ENCODE measurements around the gene MYO1E.

MYO1E gene

GRCh38 chr15:59197454-59197853 is 175.2 kb downstream of the MYO1E start:
- H3K4me3 ChIP-seq (ENCODE audit: low read depth, low read length), result no peak overlapping the region
- TF ChIP-seq, protein P1, sequence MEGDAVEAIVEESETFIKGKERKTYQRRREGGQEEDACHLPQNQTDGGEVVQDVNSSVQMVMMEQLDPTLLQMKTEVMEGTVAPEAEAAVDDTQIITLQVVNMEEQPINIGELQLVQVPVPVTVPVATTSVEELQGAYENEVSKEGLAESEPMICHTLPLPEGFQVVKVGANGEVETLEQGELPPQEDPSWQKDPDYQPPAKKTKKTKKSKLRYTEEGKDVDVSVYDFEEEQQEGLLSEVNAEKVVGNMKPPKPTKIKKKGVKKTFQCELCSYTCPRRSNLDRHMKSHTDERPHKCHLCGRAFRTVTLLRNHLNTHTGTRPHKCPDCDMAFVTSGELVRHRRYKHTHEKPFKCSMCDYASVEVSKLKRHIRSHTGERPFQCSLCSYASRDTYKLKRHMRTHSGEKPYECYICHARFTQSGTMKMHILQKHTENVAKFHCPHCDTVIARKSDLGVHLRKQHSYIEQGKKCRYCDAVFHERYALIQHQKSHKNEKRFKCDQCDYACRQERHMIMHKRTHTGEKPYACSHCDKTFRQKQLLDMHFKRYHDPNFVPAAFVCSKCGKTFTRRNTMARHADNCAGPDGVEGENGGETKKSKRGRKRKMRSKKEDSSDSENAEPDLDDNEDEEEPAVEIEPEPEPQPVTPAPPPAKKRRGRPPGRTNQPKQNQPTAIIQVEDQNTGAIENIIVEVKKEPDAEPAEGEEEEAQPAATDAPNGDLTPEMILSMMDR (IDR thresholded peaks at IDR 0.05; ENCODE audit: borderline replicate concordance, insufficient read depth, low read depth, low read length), result no peak

DNA sequence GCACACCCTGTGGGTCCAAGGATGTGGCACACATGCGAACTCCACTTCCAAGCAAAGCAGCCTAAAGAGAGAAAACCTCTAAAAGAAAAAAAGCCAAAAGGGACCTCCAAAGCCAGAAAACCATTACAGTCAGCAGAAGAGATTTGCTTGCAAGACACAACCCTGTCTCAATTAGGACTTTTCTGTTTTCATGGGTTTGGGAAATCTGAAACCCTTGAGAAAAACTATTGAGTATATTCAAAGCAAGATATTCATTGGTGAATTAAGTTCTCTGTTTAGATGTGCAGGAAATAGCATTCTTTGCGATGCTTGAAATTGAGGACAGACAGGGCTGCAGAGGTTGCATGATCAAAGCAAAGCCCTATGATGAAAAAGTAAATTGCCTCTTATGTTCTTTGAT is 176.3 kb downstream of the MYO1E start:
- TF ChIP-seq, protein P1 (IDR thresholded peaks at IDR 0.05; ENCODE audit: borderline replicate concordance, insufficient read depth, low read depth, low read length), result no peak

GRCh38 chr15:59194639-59195325 is 177.9 kb downstream of the MYO1E start:
- H3K4me3 ChIP-seq (ENCODE audit: low read depth, low read length), result no peak overlapping the region

More for the DNA sequence above, 176.3 kb downstream of the MYO1E start:
- H3K4me3 ChIP-seq (ENCODE audit: low read depth, low read length), result no peak overlapping the region

GRCh38 chr15:59191855-59192237 is 180.8 kb downstream of the MYO1E start:
- no peak overlapping the region for H3K4me3 ChIP-seq (ENCODE audit: low read depth, low read length)
- TF ChIP-seq, protein P1 (IDR thresholded peaks at IDR 0.05; ENCODE audit: borderline replicate concordance, insufficient read depth, low read depth, low read length), result no peak

More at GRCh38 chr15:59194639-59195325, 177.9 kb downstream of the MYO1E start:
- TF ChIP-seq, protein P1 (IDR thresholded peaks at IDR 0.05; ENCODE audit: borderline replicate concordance, insufficient read depth, low read depth, low read length), result no peak

- TF ChIP-seq, protein P1 (IDR thresholded peaks at IDR 0.05; ENCODE audit: borderline replicate concordance, insufficient read depth, low read depth, low read length), result no peak
Observed at GRCh38 chr15:59190291-59190690, 182.4 kb downstream of the MYO1E start.

GRCh38 chr15:59189241-59189640 is 183.4 kb downstream of the MYO1E start:
- TF ChIP-seq, protein P1 (IDR thresholded peaks at IDR 0.05; ENCODE audit: borderline replicate concordance, insufficient read depth, low read depth, low read length), result no peak
- H3K4me3 ChIP-seq (ENCODE audit: low read depth, low read length), result no peak overlapping the region

More at GRCh38 chr15:59190291-59190690, 182.4 kb downstream of the MYO1E start:
- H3K4me3 ChIP-seq (ENCODE audit: low read depth, low read length), result no peak overlapping the region

DNA sequence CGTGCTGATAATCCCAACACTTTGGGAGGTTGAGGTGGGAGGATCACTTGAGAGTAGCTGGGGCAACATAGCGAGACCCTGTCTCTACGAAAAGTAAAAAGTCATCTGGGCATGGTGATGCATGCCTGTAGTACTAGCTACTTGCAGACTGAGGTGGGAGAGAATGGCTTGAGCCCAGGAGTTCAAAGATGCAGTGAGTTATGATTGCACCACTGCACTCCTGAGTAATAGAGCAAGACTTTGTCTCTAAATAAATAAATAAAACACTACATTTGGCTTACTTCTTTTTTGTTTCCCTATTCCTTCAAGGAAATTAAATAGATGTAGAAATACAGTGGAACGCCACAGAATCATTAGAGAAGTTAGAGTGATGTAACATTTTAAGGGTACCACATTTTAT is 186.2 kb downstream of the MYO1E start:
- TF ChIP-seq, protein P1 (IDR thresholded peaks at IDR 0.05; ENCODE audit: borderline replicate concordance, insufficient read depth, low read depth, low read length), result no peak
- no peak overlapping the region for H3K4me3 ChIP-seq (ENCODE audit: low read depth, low read length)

All from GM12875 (cell line).